22Rv1 (cell line): Measurements from ENCODE around the gene GTF3C5.

Experiments used
- H3K27ac ChIP-seq: fragments of 450-650 bp; 2 replicates; pipeline ENCODE4 v1.5.1; 2017
- ZFX ChIP-seq: fragments of 450-650 bp; IDR thresholded peaks from 2 replicates; pipeline ENCODE4 v1.6.1; 2017; ENCODE audit warnings: antibody characterized with exemption, borderline replicate concordance
- TF ChIP-seq, protein P1 (sequence below): fragments of 450-650 bp; IDR thresholded peaks from 2 replicates; pipeline ENCODE4 v1.5.1; 2017; ENCODE audit warnings: mild to moderate bottlenecking

Gene GTF3C5

GRCh38 chr9:133026426-133026825 lies 4.4 kb upstream of the GTF3C5 start:
- TF ChIP-seq, protein P1, sequence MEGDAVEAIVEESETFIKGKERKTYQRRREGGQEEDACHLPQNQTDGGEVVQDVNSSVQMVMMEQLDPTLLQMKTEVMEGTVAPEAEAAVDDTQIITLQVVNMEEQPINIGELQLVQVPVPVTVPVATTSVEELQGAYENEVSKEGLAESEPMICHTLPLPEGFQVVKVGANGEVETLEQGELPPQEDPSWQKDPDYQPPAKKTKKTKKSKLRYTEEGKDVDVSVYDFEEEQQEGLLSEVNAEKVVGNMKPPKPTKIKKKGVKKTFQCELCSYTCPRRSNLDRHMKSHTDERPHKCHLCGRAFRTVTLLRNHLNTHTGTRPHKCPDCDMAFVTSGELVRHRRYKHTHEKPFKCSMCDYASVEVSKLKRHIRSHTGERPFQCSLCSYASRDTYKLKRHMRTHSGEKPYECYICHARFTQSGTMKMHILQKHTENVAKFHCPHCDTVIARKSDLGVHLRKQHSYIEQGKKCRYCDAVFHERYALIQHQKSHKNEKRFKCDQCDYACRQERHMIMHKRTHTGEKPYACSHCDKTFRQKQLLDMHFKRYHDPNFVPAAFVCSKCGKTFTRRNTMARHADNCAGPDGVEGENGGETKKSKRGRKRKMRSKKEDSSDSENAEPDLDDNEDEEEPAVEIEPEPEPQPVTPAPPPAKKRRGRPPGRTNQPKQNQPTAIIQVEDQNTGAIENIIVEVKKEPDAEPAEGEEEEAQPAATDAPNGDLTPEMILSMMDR: no peak
- TF ChIP-seq ZFX: no peak
- no peak overlapping the region for H3K27ac ChIP-seq

DNA sequence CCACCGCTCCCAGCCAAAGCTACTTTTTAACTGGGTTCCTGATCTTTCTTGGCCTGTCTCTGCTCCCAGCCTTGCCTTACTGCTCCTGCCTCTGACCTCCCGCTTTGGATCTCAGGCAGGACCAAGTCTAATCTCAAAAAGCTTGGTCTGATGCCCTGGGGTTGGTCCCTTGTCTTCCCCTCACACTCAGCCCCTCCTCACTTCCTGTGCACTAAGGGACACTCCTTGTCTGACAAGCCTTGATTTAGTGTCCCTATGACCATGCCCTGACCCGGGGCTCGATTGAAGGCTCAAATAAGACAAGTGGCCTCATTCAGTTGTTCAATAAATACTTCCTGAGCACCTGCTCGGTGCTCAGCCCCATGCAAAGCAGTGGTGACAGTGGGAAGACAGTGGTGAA lies 3.7 kb upstream of the GTF3C5 start:
- no peak for TF ChIP-seq ZFX
- TF ChIP-seq, protein P1: no peak
- H3K27ac ChIP-seq: no peak overlapping the region

DNA sequence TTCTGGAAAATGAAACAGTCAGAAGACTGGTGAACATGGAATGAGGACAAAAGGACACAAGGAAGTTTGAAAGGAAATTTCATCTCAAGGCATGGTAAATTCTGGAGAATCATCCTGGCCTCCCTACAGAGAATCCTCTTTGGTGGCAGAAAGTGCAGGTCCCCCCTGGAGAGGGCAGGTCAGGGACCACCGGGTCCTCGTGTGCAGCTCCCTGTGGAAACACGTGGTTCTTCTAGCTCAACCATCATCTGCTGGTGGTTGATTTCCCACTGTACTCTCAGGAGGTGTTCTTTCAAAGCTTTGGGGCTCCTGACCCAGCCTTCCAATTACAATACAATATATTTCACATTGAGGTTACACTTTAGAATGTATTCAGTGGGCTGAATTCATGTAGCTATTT lies 2.6 kb upstream of the GTF3C5 start:
- TF ChIP-seq ZFX: no peak
- TF ChIP-seq, protein P1: no peak
- H3K27ac ChIP-seq: no peak overlapping the region

DNA sequence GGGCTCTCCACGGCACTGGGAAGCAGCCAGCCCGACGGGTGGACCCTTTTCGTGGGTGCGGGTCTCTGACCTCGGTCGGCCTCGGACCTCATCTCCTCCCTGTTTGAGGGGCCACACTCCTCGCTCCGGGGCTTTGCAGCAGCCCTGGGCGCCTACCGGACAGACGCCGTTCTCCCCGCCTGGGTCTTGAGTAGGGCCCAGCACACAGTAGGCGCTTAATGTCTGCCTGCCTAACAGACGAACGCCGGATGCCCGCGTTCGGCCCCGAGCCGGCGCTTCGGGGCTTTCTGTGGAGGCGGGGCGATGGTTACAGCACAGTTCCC lies 842 bp upstream of the GTF3C5 start:
- TF ChIP-seq, protein P1: no peak
- no peak for TF ChIP-seq ZFX
- peak overlapping the region; percentile 75 for H3K27ac ChIP-seq

GRCh38 chr9:133031130-133031422 lies 279 bp downstream of the GTF3C5 start:
- TF ChIP-seq, protein P1: no peak
- no peak for TF ChIP-seq ZFX
- peak overlapping the region; percentile 75 for H3K27ac ChIP-seq

- no peak for TF ChIP-seq ZFX
- TF ChIP-seq, protein P1: no peak
- peak overlapping the region; percentile 75 for H3K27ac ChIP-seq
These were observed 707 bp downstream of the GTF3C5 start for GRCh38 chr9:133031496-133031911.

- no peak overlapping the region for H3K27ac ChIP-seq
- no peak for TF ChIP-seq ZFX
- TF ChIP-seq, protein P1: no peak
These were observed 1.4 kb downstream of the GTF3C5 start for GRCh38 chr9:133032171-133032570.
